Vagina (tissue), 2 donors: ENCODE data around the gene AREG. TPM values are rescaled to one million over a fixed set of nuclear protein-coding genes. Genes with fewer than 3 reads are reported as not detected.

Experiments used
- DNase-seq, 2 donors: peaks; one replicate each; pipeline ENCODE4 v3.0.0-alpha.2; 2017; ENCODE audit errors: extremely low spot score in 2 of 2
- H3K27ac ChIP-seq: fragments of 200-600 bp; sonication (generic); one replicate; pipeline ENCODE4 v1.5.1; 2019
- H3K27me3 ChIP-seq: fragments of 200-600 bp; sonication (generic); one replicate; pipeline ENCODE4 v1.5.1; 2019
- H3K36me3 ChIP-seq, 2 donors: fragments of 200-600 bp; sonication (generic); one replicate each; pipeline ENCODE4 v1.5.1; 2017 to 2019
- H3K4me1 ChIP-seq: fragments of 200-600 bp; sonication (generic); one replicate; pipeline ENCODE4 v1.5.1; 2019
- H3K4me3 ChIP-seq, 2 donors: fragments of 200-600 bp; sonication (generic); 1 replicate in 1 of 2; 2 replicates in 1 of 2; pipeline ENCODE4 v1.5.1; 2016 to 2019
- H3K9me3 ChIP-seq: fragments of 200-600 bp; sonication (generic); one replicate; pipeline ENCODE4 v1.5.1; 2019
- CTCF ChIP-seq, 3 experiments: fragments of 450-650 bp in 2 of 3; fragments of 200-600 bp in 1 of 3; sonication (generic) in 1 of 3; IDR thresholded peaks; one replicate each; pipeline ENCODE4 v1.5.1; 2017 to 2019; ENCODE audit warnings: antibody characterized with exemption in 3 of 3, mild to moderate bottlenecking in 2 of 3, moderate library complexity in 2 of 3
- POLR2A ChIP-seq, 2 donors: fragments of 450-650 bp; IDR thresholded peaks; one replicate each; pipeline ENCODE4 v1.6.1; 2017; ENCODE audit warnings: antibody characterized with exemption in 2 of 2, mild to moderate bottlenecking in 2 of 2, moderate library complexity in 2 of 2
- POLR2AphosphoS5 ChIP-seq, 2 donors: sonication (generic); formaldehyde crosslinking; IDR thresholded peaks; one replicate each; pipeline ENCODE4 v1.9.0; 2017; ENCODE audit warnings: antibody characterized with exemption in 2 of 2, mild to moderate bottlenecking in 2 of 2, low read depth in 1 of 2; ENCODE audit not compliant: insufficient read depth in 1 of 2
- intact Hi-C: fragments of 100-400 bp; cut with DNase I; formaldehyde crosslinking; loops from one replicate; pipeline ENCODE4 v1.15.1; 2023
- total RNA-seq: library from RNA; depleted of rRNA; stranded (reverse); fragments of >200 nt; gene quantifications from one replicate; pipeline ENCODE4 v1.2.3, GENCODE V29; 2016

Gene AREG
- total RNA-seq, 1 donor from 2014 or later: 16.9 TPM

GRCh38 chr4:74490736-74491135 is 45.8 kb downstream of the AREG start:
- Histone ChIP-seq H3K4me3 (no peak overlapping the region), H3K9me3 (no peaks in the 10 kb centered on the region), H3K36me3 (no peaks in the 10 kb centered on the region), H3K4me1 (no peaks in the 10 kb centered on the region), H3K27me3 (no peaks in the 10 kb centered on the region), H3K27ac (no peak overlapping the region)
- intact Hi-C loops: no loop called here
- TF ChIP-seq POLR2AphosphoS5 (IDR thresholded peaks at IDR 0.05; ENCODE audit: insufficient read depth in 1 of 2, low read depth in 1 of 2): peak in 1 of 2 donors; percentile 26
- no peak for TF ChIP-seq POLR2A (IDR thresholded peaks at IDR 0.05)
- no peak for DNase-seq

- no peaks in the 10 kb centered on the region for H3K27me3 ChIP-seq
- DNase-seq: no peak
- TF ChIP-seq POLR2A (IDR thresholded peaks at IDR 0.05) (no peak), CTCF (IDR thresholded peaks at IDR 0.05) (no peak), POLR2AphosphoS5 (IDR thresholded peaks at IDR 0.05; ENCODE audit: insufficient read depth in 1 of 2, low read depth in 1 of 2) (no peak)
- H3K4me3 ChIP-seq: no peak overlapping the region
- no peaks in the 10 kb centered on the region for H3K4me1 ChIP-seq
- intact Hi-C loops: no loop called here
- H3K36me3 ChIP-seq: no peaks in the 10 kb centered on the region
- no peak overlapping the region for H3K27ac ChIP-seq
- no peaks in the 10 kb centered on the region for H3K9me3 ChIP-seq
Observed at GRCh38 chr4:74499986-74500781, 55.2 kb downstream of the AREG start.

GRCh38 chr4:74501579-74501978 is 56.6 kb downstream of the AREG start:
- H3K4me3 ChIP-seq: no peak overlapping the region
- no peak overlapping the region for H3K27ac ChIP-seq
- no peaks in the 10 kb centered on the region for H3K9me3 ChIP-seq
- no peak for TF ChIP-seq POLR2A (IDR thresholded peaks at IDR 0.05)
- intact Hi-C loops: no loop called here
- no peaks in the 10 kb centered on the region for H3K36me3 ChIP-seq
- H3K4me1 ChIP-seq: no peaks in the 10 kb centered on the region
- no peaks in the 10 kb centered on the region for H3K27me3 ChIP-seq
- no peak for DNase-seq

GRCh38 chr4:74503580-74503979 is 58.6 kb downstream of the AREG start:
- no peaks in the 10 kb centered on the region for H3K36me3 ChIP-seq
- H3K9me3 ChIP-seq: no peaks in the 10 kb centered on the region
- intact Hi-C loops: no loop called here
- H3K27me3 ChIP-seq: no peaks in the 10 kb centered on the region
- no peak overlapping the region for H3K4me3 ChIP-seq
- DNase-seq: no peak
- H3K4me1 ChIP-seq: no peaks in the 10 kb centered on the region
- no peak overlapping the region for H3K27ac ChIP-seq
- no peak for TF ChIP-seq CTCF (IDR thresholded peaks at IDR 0.05)
- no peak for TF ChIP-seq POLR2A (IDR thresholded peaks at IDR 0.05)
- no peak for TF ChIP-seq POLR2AphosphoS5 (IDR thresholded peaks at IDR 0.05; ENCODE audit: insufficient read depth in 1 of 2, low read depth in 1 of 2)

- Histone ChIP-seq H3K4me3 (no peak overlapping the region), H3K4me1 (no peaks in the 10 kb centered on the region), H3K36me3 (no peaks in the 10 kb centered on the region), H3K9me3 (no peaks in the 10 kb centered on the region), H3K27me3 (no peaks in the 10 kb centered on the region), H3K27ac (no peak overlapping the region)
- no peak for TF ChIP-seq CTCF (IDR thresholded peaks at IDR 0.05)
- no peak for TF ChIP-seq POLR2AphosphoS5 (IDR thresholded peaks at IDR 0.05; ENCODE audit: insufficient read depth in 1 of 2, low read depth in 1 of 2)
- no peak for TF ChIP-seq POLR2A (IDR thresholded peaks at IDR 0.05)
- intact Hi-C loops: no loop called here
- no peak for DNase-seq
Observed at GRCh38 chr4:74504212-74504611, 59.3 kb downstream of the AREG start.

Other genes starting within 250 kb of the AREG start
- 6.9 TPM for gene EPGN, start 136.7 kb upstream of the AREG start, total RNA-seq
- gene EREG, start 80.0 kb upstream of the AREG start, total RNA-seq: 1.2 TPM